Calu3 (cell line): ENCODE data around the gene ADI1. TPM values are rescaled to one million over a fixed set of nuclear protein-coding genes. Genes with fewer than 3 reads are reported as not detected.
"Not testable (repeated sequence)": the region's sequence is repeated elsewhere in the genome, so short reads cannot be mapped to it uniquely, and the experiment has no call there.

Experiments
- BruUV-seq: library from RNA; stranded (reverse); fragments of 400-500 nt; replicated peaks from 2 replicates; lab custom pipeline; 2021; lab: Mats Ljungman, UMichigan
- CTCF ChIA-PET: fragments of 300-600 bp; sonication (Branson Sonifier 250); formaldehyde crosslinking; loops from one replicate; lab custom pipeline; 2022; ENCODE audit warnings: antibody characterized with exemption; lab: Charles Lee
- DNase-seq: peaks from one replicate; pipeline ENCODE4 v3.0.0; 2022
- H3K27ac Mint-ChIP-seq: one replicate; pipeline ENCODE4 v1.8.0; 2022; ENCODE audit warnings: mixed read lengths; ENCODE audit not compliant: unreplicated experiment
- H3K27me3 Mint-ChIP-seq: one replicate; pipeline ENCODE4 v1.8.0; 2022; ENCODE audit warnings: mixed read lengths; ENCODE audit not compliant: unreplicated experiment
- H3K36me3 Mint-ChIP-seq: one replicate; pipeline ENCODE4 v1.8.0; 2022; ENCODE audit warnings: mild to moderate bottlenecking, moderate library complexity, mixed read lengths; ENCODE audit not compliant: insufficient read depth, unreplicated experiment
- H3K4me1 Mint-ChIP-seq: one replicate; pipeline ENCODE4 v1.8.0; 2022; ENCODE audit warnings: mild to moderate bottlenecking, low read depth, mixed read lengths; ENCODE audit not compliant: unreplicated experiment
- H3K4me3 Mint-ChIP-seq: one replicate; pipeline ENCODE4 v1.8.0; 2022; ENCODE audit warnings: mild to moderate bottlenecking, low read depth, moderate library complexity, mixed read lengths; ENCODE audit not compliant: unreplicated experiment
- H3K9me3 Mint-ChIP-seq: one replicate; pipeline ENCODE4 v1.8.0; 2022; ENCODE audit warnings: low read depth, mixed read lengths; ENCODE audit not compliant: unreplicated experiment
- CTCF ChIP-seq: fragments of 200-600 bp; IDR thresholded peaks from one replicate; pipeline ENCODE4 v1.8.0; 2022; ENCODE audit warnings: antibody characterized with exemption; ENCODE audit not compliant: unreplicated experiment
- intact Hi-C: fragments of 100-400 bp; cut with micrococcal nuclease; formaldehyde crosslinking; loops from one replicate; pipeline ENCODE4 v1.10.0; 2022; ENCODE audit not compliant: unreplicated experiment
- total RNA-seq: library from RNA; stranded (reverse); gene quantifications from 2 replicates; pipeline ENCODE4 v1.2.3, GENCODE V29; 2022

The ADI1 gene
- total RNA-seq, 1 experiment from 2014 or later: 32.6 TPM

GRCh38 chr2:3503483-3503882 lies 15.8 kb downstream of the ADI1 start:
- Mint-ChIP-seq H3K27me3 (no peaks in the 10 kb centered on the region), H3K36me3 (peaks cover 24% of the 10 kb centered on the region), H3K4me3 (no peak overlapping the region), H3K9me3 (no peaks in the 10 kb centered on the region), H3K27ac (peak overlapping the region; percentile 6), H3K4me1 (no peaks in the 10 kb centered on the region)
- intact Hi-C loops: no loop called here
- DNase-seq: no peak
- CTCF ChIA-PET: no interaction called here
- no peak for TF ChIP-seq CTCF
- BruUV-seq: no TSS peak

- H3K36me3 Mint-ChIP-seq: peaks cover 28% of the 10 kb centered on the region
- no peaks in the 10 kb centered on the region for H3K4me1 Mint-ChIP-seq
- CTCF ChIA-PET: no interaction called here
- DNase-seq: no peak
- TF ChIP-seq CTCF: no peak
- H3K27ac Mint-ChIP-seq: peak overlapping the region; percentile 6
- H3K9me3 Mint-ChIP-seq: no peaks in the 10 kb centered on the region
- BruUV-seq: no TSS peak
- no peak overlapping the region for H3K4me3 Mint-ChIP-seq
- intact Hi-C loops: no loop called here
- H3K27me3 Mint-ChIP-seq: no peaks in the 10 kb centered on the region
These were observed 16.3 kb downstream of the ADI1 start for GRCh38 chr2:3503046-3503445.

GRCh38 chr2:3500326-3500899 lies 18.9 kb downstream of the ADI1 start:
- Mint-ChIP-seq H3K36me3 (peaks cover 31% of the 10 kb centered on the region), H3K4me1 (no peaks in the 10 kb centered on the region), H3K9me3 (no peaks in the 10 kb centered on the region), H3K27ac (no peak overlapping the region), H3K4me3 (no peak overlapping the region), H3K27me3 (no peaks in the 10 kb centered on the region)
- no TSS peak for BruUV-seq
- CTCF ChIA-PET: no interaction called here
- no peak for DNase-seq
- intact Hi-C loops: no loop called here
- no peak for TF ChIP-seq CTCF

- peaks cover 31% of the 10 kb centered on the region for H3K36me3 Mint-ChIP-seq
- no peak for DNase-seq
These were observed 20.4 kb downstream of the ADI1 start for GRCh38 chr2:3498783-3499394.

GRCh38 chr2:3496708-3497080 lies 22.6 kb downstream of the ADI1 start:
- H3K27me3 Mint-ChIP-seq, H3K9me3 Mint-ChIP-seq, DNase-seq, H3K4me1 Mint-ChIP-seq, intact Hi-C loops, CTCF ChIA-PET, H3K27ac Mint-ChIP-seq, H3K4me3 Mint-ChIP-seq, BruUV-seq: not testable (repeated sequence)
- peaks cover 22% of the 10 kb centered on the region for H3K36me3 Mint-ChIP-seq

More at GRCh38 chr2:3498783-3499394, 20.4 kb downstream of the ADI1 start:
- Mint-ChIP-seq H3K4me1 (no peaks in the 10 kb centered on the region), H3K4me3 (no peak overlapping the region), H3K9me3 (no peaks in the 10 kb centered on the region), H3K27ac (no peak overlapping the region), H3K27me3 (no peaks in the 10 kb centered on the region)
- intact Hi-C loops: no loop called here
- no TSS peak for BruUV-seq
- CTCF ChIA-PET: no interaction called here
- TF ChIP-seq CTCF: no peak
